Body of pancreas (tissue), 4 donors: ENCODE results near the gene PHACTR3.

Source experiments
- POLR2A ChIP-seq, 3 donors: fragments of 450-650 bp; IDR thresholded peaks; one replicate each; pipeline ENCODE4 v1.6.1; 2016; ENCODE audit warnings: antibody characterized with exemption in 3 of 3, mild to moderate bottlenecking in 2 of 3
- TF ChIP-seq, protein P1 (sequence below), 7 experiments: fragments of 450-650 bp in 4 of 7; fragments of 200-600 bp in 3 of 7; sonication (generic) in 3 of 7; IDR thresholded peaks; one replicate each; pipeline ENCODE4 v1.5.1; 2016 to 2019; ENCODE audit warnings: antibody characterized with exemption in 7 of 7

DNA sequence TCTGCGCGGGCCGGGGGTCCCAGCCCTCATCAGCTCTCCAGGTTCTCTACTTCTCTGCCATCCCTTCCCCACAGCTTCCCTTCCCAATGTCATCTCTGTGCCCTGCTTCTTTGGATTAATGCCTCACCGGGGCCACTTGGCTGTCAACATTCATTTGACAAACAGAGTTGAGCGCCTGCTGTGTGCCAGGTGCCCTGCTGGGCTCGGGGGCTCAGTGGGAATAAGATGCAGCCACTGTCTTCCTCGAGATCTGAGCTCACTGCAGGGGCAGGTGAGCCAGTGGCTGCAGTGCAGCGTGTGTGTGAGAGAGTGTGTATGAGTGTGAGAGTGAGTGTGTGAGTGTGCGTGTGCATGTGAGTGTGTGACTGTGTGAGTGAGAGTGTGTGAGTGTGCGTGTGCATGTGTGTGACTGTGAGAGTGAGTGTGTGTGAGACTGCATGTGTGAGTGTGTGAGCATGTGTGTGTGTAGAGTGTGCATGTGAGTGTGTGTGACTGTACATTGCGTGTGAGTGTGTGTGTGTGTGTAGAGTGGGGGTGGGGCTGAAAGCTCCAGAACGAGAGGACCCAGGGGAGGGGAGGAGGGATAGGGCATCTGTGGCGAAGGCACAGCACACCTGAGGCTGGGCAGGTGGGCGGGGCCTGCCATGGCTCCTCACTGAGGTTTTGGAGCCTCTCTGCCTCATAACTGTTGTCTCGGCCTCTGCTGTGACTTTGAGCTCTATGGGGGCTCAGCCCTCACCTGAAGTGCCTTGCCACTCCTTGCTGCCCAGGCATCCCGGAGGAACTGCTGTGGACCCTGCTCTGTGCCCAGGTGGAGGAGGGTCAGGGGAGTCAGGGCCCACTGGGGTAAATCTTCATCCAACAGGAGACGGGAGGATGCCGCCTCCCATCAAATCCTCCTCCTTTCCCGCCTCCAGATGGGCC, 36.5 kb upstream of the PHACTR3 start:
- TF ChIP-seq, protein P1, sequence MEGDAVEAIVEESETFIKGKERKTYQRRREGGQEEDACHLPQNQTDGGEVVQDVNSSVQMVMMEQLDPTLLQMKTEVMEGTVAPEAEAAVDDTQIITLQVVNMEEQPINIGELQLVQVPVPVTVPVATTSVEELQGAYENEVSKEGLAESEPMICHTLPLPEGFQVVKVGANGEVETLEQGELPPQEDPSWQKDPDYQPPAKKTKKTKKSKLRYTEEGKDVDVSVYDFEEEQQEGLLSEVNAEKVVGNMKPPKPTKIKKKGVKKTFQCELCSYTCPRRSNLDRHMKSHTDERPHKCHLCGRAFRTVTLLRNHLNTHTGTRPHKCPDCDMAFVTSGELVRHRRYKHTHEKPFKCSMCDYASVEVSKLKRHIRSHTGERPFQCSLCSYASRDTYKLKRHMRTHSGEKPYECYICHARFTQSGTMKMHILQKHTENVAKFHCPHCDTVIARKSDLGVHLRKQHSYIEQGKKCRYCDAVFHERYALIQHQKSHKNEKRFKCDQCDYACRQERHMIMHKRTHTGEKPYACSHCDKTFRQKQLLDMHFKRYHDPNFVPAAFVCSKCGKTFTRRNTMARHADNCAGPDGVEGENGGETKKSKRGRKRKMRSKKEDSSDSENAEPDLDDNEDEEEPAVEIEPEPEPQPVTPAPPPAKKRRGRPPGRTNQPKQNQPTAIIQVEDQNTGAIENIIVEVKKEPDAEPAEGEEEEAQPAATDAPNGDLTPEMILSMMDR (IDR thresholded peaks at IDR 0.05), result no peak
- TF ChIP-seq POLR2A (IDR thresholded peaks at IDR 0.05), result no peak
